C4-2B (cell line): ENCODE data around the gene YWHAE.

Source experiments
- ZFX ChIP-seq: fragments of 450-650 bp; IDR thresholded peaks from 2 replicates; pipeline ENCODE4 v1.6.1; 2017
- TF ChIP-seq, protein P1 (sequence below): fragments of 450-650 bp; conservative IDR thresholded peaks from 2 replicates; pipeline ENCODE4 v1.5.1; 2017; ENCODE audit warnings: mild to moderate bottlenecking

DNA sequence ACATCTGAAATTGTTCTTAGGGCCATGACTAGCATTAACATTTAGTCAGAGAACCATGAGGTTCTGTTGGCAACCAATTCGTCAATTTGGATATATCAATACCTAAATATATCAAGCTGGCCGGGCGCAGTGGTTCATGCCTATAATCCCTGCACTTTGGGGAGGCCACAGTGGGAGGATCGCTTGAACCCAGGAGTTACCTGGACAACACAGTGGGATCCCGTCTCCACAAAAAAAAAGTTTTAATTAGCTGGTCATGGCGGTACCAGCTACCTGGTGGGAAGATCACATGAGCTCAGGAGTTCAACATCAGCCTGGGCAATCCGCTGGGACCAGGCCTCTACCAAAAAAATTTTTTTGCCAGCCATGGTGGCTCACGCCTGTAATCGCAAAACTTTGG is 8.4 kb downstream of the YWHAE start:
- TF ChIP-seq, protein P1, sequence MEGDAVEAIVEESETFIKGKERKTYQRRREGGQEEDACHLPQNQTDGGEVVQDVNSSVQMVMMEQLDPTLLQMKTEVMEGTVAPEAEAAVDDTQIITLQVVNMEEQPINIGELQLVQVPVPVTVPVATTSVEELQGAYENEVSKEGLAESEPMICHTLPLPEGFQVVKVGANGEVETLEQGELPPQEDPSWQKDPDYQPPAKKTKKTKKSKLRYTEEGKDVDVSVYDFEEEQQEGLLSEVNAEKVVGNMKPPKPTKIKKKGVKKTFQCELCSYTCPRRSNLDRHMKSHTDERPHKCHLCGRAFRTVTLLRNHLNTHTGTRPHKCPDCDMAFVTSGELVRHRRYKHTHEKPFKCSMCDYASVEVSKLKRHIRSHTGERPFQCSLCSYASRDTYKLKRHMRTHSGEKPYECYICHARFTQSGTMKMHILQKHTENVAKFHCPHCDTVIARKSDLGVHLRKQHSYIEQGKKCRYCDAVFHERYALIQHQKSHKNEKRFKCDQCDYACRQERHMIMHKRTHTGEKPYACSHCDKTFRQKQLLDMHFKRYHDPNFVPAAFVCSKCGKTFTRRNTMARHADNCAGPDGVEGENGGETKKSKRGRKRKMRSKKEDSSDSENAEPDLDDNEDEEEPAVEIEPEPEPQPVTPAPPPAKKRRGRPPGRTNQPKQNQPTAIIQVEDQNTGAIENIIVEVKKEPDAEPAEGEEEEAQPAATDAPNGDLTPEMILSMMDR, result no peak
- TF ChIP-seq ZFX, result no peak
